HG03342 (cell line): Measurements from ENCODE around the gene CUX1.
"Not testable (repeated sequence)": the region's sequence is repeated elsewhere in the genome, so short reads cannot be mapped to it uniquely, and the experiment has no call there.

Experiments used
- ATAC-seq: cut with Tn5 transposase; IDR thresholded peaks from one replicate; pipeline ENCODE4 v1.9.1; 2021; ENCODE audit warnings: mild to moderate bottlenecking, moderate library complexity; ENCODE audit not compliant: unreplicated experiment

Gene CUX1

GRCh38 chr7:101888564-101888963 lies 71.1 kb downstream of the CUX1 start:
- ATAC-seq: not testable (repeated sequence)

GRCh38 chr7:101890749-101891523 lies 73.5 kb downstream of the CUX1 start:
- ATAC-seq: no peak

DNA sequence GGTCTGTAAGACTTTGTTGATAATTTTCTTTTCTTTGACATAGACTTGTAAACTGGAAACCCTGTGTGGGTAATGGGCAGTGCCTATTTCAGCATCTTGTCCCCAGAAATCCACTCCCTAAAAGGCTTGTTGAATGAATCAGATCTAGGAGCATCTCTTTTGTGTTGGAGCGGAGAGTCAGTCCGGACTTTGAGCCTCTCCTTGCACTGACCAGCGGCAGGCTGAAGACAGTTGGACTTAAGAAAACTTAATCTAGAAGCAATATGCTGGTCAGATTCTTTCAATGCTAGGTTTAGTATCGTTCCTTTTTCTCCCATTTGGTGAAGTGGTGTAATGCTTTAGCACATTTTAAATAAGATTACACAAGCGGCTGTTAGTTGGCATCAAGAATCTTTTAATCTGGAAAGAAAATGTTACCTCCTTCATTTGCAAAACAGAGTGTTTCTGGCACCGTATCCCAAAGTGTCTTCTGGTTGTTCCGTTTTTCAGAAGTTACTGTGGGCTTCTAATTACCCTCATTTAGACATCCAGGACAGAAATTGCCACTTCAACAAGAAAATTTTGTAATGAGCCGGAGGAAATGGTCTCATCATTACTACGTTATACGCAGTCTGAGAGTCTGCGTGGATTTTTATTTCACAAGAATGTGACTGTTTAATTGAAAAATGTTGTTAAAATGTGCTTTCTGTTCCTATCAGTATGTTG lies 74.7 kb downstream of the CUX1 start:
- no peak for ATAC-seq

DNA sequence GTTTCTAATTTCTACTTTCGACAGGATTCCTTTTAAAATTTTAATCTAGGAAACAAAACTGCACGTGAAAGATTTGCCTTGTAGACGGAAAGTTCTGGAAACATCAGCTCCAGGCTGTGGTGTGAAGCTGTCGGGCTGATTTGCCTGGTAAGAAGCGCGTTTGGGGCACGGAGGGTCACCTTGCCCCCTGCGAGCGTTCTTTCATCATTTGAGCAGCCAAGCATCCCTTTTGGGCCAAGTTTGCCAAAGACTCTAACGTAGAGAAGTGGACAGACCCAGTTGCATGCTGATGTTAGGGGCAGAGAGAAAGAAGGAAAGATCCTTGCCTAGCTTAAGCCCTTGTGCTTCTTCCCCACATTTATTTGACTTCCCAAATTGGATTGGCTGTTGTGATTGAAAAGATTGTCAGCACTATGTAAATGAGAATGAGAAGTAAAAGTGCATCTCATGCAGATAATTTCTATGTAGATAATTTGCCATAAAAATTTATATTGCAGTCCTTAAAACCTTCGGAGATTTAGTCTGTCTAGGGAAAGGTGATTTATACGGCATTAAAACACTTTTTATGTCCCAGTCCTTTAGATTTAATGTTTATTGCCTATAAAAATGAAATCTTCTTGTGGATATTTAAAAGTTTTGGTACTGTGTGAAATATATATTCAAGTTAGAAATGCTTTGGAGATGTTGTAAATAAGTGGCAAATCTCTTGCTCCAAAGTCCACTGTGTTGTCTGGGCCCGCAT lies 76.1 kb downstream of the CUX1 start:
- ATAC-seq: no peak

DNA sequence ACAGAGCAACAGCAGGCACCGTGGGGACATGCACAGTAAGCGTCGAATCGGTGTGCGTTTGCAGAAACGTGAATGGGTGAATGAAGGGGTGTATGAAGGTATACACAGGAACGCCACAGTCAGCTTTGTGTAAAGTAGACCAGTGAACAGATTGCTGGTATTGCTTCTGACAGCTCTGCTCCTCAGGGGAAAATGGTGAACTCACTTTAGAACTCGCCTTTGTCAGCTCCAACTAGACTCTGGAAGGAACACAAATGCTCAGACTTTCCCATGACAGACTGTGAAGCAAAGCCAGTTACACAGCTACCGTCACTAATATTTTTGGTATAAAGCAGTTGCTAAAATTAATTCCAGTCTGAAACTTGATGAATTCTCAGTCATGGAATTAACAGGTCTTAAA lies 78.9 kb downstream of the CUX1 start:
- ATAC-seq: no peak

GRCh38 chr7:101896941-101897340 lies 79.5 kb downstream of the CUX1 start:
- ATAC-seq: no peak

DNA sequence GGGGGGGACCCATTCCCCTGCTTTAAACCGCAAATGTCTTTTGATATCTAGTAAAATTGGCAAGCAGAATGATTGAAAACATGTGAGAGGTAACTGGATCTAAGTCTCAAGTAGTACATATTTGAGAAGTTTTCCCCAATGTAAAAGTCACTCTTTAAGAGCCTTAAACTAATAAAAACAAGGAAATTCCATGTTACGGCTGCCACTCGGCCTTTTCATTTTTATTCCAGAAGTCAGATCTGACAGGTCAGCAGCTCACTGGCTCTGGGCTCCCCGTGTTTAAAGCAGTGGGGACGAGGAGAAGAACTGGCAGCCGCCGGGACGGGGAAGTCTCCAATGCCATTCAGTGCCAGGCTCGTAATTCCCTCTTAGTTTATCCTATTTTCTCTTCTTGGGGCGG lies 80.7 kb downstream of the CUX1 start:
- no peak for ATAC-seq

DNA sequence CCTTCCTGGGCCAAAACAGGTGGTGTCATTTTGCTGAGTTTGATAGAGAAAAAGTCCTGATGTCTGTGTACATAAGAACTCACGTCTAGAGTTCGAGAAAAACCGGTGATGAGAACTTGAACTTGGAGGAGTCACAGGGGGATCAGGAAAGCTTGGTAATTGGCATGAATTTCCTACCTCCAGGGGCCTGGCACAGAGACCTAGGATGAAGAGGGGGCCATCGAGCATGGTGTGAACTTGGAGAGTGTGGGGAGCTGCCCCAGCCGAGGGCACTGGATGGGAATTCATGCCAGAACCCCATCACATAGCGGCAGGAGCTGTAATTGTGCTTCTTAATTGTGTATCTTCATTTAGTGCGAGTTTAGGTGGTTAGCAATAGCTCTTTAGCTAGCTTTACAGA lies 82.2 kb downstream of the CUX1 start:
- ATAC-seq: no peak

DNA sequence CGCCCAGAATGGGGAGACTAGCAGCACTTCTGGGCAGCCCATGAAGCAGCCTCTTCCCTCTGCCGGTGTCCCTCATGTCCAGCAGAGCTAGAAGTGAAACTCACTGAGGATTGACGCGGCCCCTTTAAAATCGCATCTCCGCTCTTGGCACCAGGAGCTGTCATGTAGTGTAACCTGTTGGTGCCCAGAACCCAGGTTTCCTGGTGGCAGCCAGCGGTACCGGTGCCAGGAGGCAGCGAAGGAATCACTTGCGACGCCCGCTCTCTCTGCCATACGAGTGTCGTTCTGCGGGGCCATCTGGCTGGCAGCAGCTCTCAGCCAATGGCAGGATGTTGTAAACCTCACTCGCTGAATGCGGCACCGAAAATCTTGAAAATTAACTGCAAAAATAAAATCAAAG lies 82.7 kb downstream of the CUX1 start:
- no peak for ATAC-seq

GRCh38 chr7:101901661-101902491 lies 84.5 kb downstream of the CUX1 start:
- ATAC-seq: no peak

DNA sequence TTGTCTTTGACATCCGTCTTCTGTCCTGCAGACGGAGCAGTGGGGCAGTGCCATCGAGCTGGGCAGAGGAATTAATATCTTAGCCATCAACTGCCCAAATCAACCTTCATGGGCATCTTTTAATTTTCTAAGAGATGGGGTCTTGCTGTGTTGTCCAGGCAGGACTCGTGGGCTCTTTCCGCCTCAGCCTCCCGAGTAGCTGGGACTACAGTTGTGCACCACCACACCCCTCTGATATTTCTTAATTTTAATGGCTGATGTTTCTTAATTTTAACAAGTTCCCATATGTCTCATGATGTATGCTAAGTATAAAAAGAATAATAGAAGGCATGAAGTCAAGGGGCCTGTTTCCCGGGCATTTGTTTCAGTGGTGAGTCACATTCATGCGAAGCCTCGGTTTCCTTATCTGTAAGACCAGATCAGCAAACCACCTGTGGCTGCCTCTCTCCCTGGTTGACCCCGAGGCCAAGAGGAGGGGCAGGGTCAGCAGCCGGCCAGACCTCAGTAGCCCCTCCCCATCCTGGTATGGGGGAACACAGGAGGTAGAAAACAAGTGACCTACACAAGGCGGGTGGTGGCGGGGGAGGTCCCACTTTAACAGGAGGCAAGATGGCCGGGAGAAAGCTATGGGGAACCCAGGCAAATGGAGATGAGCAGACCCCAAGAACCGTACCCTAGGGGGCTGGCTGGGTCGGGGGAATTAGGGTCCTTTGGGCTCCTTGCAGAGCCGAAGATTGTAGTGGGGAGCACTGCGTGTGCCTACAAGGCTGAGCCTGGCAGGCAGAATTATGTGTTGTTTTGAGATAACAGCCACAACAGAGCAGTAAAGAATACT lies 85.5 kb downstream of the CUX1 start:
- ATAC-seq: no peak

DNA sequence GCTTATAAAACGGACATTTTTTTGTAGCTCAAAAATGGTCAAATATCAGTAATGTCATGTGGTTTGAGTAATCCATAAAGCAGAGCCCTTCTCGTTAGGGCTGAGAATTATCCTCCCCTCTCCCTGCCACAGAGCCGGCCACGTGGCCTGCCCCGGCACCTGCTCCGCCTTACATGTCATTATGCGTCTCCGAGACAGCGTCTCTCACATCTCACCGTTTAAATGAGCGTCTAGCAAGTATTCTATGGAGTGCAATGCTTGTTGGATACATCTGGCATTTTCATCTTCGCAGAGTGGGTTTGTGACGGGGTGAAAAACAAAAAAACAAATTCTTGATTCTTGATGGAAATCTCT lies 86.1 kb downstream of the CUX1 start:
- ATAC-seq: no peak

- ATAC-seq: no peak
Measured at GRCh38 chr7:101904019-101904418, 86.6 kb downstream of the CUX1 start.

DNA sequence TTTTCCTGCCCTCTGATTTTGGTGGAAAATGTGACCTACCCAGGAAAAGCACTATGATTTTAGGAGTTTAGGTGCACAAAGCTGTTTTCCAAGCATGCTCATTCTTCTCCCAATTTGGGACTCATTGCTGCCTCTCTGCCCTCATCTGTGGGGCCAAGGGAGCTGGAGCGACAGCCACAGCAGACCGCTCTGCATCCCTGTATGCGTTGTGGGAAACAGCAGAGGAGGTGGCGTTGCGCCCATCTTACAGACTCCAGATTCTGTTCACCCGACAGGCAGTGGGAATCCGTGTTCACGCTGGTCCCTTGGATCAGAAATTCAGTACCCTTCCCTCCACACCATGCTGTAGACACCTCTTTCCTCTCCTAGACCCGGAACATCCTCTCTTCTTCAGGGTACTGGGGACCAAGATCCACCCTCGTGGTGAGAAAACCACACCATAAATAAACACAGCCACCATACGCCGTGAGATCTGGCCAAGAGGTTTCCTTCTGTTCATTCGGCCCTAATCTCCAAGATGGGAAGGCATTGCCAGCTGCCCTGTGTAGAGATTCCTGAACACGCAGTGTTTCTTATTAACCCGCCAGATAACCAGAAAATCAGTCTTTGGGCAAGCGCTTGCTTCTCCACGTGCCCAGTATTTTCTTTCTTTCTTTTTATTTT lies 87.9 kb downstream of the CUX1 start:
- no peak for ATAC-seq

GRCh38 chr7:101906291-101907240 lies 89.1 kb downstream of the CUX1 start:
- no peak for ATAC-seq

DNA sequence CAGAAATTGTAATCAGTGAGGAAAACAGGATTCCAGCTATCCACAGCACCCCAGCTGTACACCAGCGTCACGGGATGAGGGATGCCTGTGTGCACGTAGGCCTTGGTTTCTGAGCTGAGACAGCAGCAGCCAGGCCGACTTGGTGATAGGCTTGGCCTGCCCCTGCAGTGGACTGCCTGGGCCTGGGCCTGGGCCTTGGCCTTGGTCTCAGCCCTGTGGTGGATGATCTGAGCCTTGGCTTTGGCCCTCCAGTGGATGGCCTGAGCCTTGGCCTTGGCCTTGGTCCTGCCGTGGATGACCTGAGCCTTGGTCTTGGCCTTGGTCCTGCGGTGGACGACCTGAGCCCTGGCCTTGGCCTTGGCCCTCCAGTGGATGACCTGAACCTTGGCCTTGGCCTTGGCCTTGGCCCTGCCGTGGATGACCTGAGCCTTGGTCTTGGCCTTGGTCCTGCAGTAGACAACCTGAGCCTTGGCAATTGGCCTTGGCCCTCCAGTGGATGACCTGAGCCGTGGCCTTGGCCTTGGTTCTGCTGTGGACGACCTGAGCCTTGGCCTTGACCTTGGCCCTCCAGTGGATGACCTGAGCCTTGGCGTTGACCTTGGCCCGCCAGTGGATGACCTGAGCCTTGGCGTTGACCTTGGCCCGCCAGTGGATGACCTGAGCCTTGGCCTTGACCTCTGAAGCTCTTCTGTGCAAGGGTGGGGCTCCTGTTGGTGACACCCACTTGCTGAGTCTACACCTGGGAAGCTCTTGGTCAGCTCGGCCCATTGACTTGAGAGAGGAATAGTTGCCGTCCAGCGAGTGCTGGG lies 93.8 kb downstream of the CUX1 start:
- no peak for ATAC-seq

DNA sequence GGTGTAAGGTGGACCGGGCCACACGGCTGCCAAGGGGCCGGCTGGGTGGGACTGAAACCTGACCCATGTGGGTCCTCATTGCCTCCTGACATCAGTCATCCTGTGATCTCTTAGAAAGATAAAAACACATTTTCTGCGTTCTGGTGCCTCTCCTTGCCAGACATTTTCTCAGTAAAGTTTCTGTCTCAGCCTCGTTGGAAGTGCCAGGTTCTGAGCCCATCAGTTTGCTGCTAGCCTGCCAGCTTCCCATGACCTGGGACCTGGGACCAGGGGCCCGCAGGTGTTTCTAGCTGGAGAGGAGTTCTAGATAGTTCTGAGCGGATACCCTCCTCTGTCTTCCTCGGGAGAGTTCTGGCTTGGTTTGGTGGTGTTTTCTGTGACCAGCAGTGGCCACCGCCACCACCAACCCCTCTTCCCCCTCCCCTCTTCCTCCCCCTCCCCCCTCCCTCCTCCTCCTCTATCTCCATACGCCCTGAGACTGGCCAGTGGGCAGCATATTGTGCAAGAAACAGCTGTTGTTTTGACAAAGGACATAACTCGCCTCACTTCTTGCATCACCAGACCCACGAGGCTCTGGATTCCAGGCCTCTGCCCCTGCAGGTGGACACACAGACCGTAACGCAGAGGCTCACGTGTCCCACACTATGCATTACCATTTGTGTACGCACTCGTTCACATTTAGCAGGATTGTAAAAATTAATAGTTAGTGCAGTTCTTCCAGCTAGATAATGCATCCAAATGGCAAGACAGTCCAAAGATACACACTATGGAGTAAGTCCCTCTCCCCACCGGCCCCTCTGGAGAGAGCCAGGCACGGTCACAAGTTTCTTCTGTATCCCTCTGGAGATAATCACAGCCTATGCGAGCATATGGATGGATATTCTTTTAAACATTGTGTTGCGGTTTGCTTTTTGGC lies 94.6 kb downstream of the CUX1 start:
- ATAC-seq: no peak
